Thoracic aorta (tissue), 2 donors: ENCODE results near the gene TRIM37. TPM values are rescaled to one million over a fixed set of nuclear protein-coding genes. Genes with fewer than 3 reads are reported as not detected.
"Not testable (repeated sequence)": the region's sequence is repeated elsewhere in the genome, so short reads cannot be mapped to it uniquely, and the experiment has no call there.

Source experiments
- ATAC-seq: fragments of 150-250 bp; one replicate; pipeline ENCODE4 v1.8.0; 2017; ENCODE audit warnings: low read depth; ENCODE audit not compliant: insufficient number of reproducible peaks, low FRiP score
- DNase-seq: peaks from one replicate; pipeline ENCODE4 v3.0.0-alpha.2; 2020; ENCODE audit warnings: low spot score
- H3K27ac ChIP-seq, 2 donors: fragments of 200-600 bp; sonication (generic); 1 replicate in 1 of 2; 2 replicates in 1 of 2; pipeline ENCODE4 v1.5.1; 2016; ENCODE audit warnings: mild to moderate bottlenecking in 2 of 2, moderate library complexity in 2 of 2
- H3K27me3 ChIP-seq: fragments of 200-600 bp; sonication (generic); replicated peaks from 2 replicates; pipeline ENCODE4 v1.6.0; 2016; ENCODE audit warnings: mild to moderate bottlenecking; ENCODE audit not compliant: insufficient read depth
- H3K36me3 ChIP-seq: fragments of 200-600 bp; sonication (generic); one replicate; pipeline ENCODE4 v1.5.1; 2016
- H3K4me1 ChIP-seq, 2 donors: fragments of 200-600 bp; sonication (generic); 1 replicate in 1 of 2; 2 replicates in 1 of 2; pipeline versions ENCODE4 v1.5.1 to v1.6.0; 2016; ENCODE audit warnings: low read depth in 2 of 2, mild to moderate bottlenecking in 1 of 2; ENCODE audit not compliant: control insufficient read depth in 1 of 2
- H3K4me3 ChIP-seq: fragments of 200-600 bp; sonication (generic); 2 replicates; pipeline ENCODE4 v1.5.1; 2016; ENCODE audit warnings: mild to moderate bottlenecking
- H3K9me3 ChIP-seq: fragments of 200-600 bp; sonication (generic); 2 replicates; pipeline ENCODE4 v1.5.1; 2016
- total RNA-seq, 2 donors: library from RNA; depleted of rRNA; stranded (reverse); fragments of >200 nt; gene quantifications; one replicate each; pipeline versions ENCODE4 v1.1.0 to v1.2.3, GENCODE V29; 2016
- TF ChIP-seq, protein P1 (sequence below): fragments of 200-600 bp; sonication (generic); IDR thresholded peaks from one replicate; pipeline ENCODE4 v1.5.1; 2019; ENCODE audit warnings: antibody characterized with exemption

Gene TRIM37
- total RNA-seq, 2 donors from 2014 or later, result 17.9 to 26.5 TPM

DNA sequence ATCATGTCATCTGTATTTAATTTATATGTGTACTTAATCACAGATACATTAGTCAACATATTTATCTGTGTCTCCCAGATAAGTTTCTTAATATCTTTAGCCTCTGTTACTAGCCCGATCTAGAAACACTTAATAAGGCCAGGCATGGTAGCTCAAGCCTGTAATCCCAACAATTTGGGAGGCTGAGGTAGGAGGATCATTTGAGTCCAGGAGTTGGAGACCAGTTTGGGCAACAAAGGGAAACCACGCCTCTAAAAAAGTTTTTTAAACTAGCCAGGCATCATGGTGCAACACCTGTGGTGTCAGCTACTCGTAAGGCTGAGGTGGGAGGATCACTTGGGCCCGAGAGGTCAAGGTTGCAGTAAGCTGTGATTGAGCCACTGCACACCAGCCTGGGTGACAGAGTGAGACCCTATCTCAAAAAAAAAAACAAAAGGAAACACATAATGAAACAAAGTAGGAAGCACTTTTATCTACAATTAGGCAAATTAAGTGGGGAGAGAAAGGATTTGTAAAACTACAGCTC, 39.0 kb upstream of the TRIM37 start:
- Histone ChIP-seq H3K4me1 (no peaks in the 10 kb centered on the region), H3K4me3 (no peak overlapping the region), H3K27me3 (no peaks in the 10 kb centered on the region), H3K27ac (no peak overlapping the region), H3K36me3 (no peaks in the 10 kb centered on the region), H3K9me3 (no peaks in the 10 kb centered on the region)
- TF ChIP-seq, protein P1, sequence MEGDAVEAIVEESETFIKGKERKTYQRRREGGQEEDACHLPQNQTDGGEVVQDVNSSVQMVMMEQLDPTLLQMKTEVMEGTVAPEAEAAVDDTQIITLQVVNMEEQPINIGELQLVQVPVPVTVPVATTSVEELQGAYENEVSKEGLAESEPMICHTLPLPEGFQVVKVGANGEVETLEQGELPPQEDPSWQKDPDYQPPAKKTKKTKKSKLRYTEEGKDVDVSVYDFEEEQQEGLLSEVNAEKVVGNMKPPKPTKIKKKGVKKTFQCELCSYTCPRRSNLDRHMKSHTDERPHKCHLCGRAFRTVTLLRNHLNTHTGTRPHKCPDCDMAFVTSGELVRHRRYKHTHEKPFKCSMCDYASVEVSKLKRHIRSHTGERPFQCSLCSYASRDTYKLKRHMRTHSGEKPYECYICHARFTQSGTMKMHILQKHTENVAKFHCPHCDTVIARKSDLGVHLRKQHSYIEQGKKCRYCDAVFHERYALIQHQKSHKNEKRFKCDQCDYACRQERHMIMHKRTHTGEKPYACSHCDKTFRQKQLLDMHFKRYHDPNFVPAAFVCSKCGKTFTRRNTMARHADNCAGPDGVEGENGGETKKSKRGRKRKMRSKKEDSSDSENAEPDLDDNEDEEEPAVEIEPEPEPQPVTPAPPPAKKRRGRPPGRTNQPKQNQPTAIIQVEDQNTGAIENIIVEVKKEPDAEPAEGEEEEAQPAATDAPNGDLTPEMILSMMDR, result no peak
- DNase-seq (no peak), ATAC-seq (no peak)

DNA sequence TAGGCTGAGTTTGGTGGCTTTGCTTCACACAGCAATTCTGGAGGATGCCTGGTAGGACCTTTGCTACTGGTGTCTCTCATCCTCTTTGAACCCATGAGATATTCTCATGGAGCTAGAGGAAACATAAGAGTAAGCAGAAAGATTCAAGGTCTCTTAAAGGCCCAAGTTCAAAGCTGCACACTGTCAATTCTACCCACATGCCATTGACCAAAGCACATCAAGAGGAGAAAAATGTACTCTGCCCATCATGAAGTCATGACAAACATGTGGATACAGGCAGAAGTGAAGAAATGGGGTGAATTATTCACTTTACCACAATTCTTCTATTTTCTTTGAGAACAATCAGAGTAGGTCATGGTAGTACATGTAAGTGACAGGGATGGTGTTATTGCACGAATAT, 35.2 kb upstream of the TRIM37 start:
- Histone ChIP-seq H3K4me3 (no peak overlapping the region), H3K36me3 (no peaks in the 10 kb centered on the region), H3K9me3 (no peaks in the 10 kb centered on the region), H3K27ac (no peak overlapping the region), H3K27me3 (no peaks in the 10 kb centered on the region), H3K4me1 (no peaks in the 10 kb centered on the region)
- ATAC-seq, result no peak
- TF ChIP-seq, protein P1, result no peak
- DNase-seq, result no peak

DNA sequence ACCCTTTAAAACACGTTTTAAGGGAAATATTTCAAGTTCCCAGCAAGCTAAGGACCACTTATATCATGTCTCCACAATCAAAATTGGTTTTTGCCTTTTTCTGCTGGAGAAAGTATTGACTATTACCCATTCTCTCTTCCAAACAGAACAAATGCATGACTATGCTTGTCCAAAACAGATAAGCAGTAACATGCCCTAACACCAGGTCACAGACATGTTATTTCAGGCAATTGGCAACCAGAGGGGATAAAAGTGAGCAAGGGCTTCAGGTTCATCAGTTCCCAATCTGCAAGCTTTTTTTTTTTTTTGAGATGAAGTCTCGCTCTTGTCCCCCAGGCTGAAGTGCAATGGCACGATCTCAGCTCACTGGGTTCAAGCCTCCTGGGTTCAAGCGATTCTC, 33.3 kb upstream of the TRIM37 start:
- TF ChIP-seq, protein P1, result no peak
- DNase-seq (no peak), ATAC-seq (no peak)
- Histone ChIP-seq H3K27ac (no peak overlapping the region), H3K27me3 (no peaks in the 10 kb centered on the region), H3K36me3 (no peaks in the 10 kb centered on the region), H3K9me3 (no peaks in the 10 kb centered on the region), H3K4me3 (no peak overlapping the region), H3K4me1 (no peaks in the 10 kb centered on the region)

DNA sequence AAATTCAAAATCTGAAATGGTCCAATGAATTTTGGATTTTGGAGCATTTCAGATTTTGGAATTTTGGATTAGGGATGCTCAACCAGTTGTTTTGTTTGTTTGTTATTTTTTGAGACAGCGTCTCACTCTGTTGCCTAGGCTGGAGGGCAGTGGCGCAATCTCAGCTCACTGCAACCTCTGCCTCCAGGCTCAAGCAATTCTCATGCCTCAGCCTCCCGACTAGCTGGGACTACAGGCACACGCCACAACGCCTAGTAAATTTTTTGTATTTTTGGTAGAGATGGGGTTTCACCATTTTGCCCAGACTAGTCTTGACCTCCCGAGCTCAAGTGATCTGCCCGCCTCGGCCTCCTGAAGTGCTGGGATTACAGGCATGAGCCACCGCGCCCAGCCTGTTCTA, 31.7 kb upstream of the TRIM37 start:
- H3K4me3 ChIP-seq, H3K27ac ChIP-seq, DNase-seq, H3K4me1 ChIP-seq, H3K27me3 ChIP-seq, ATAC-seq, H3K9me3 ChIP-seq, H3K36me3 ChIP-seq: not testable (repeated sequence)

DNA sequence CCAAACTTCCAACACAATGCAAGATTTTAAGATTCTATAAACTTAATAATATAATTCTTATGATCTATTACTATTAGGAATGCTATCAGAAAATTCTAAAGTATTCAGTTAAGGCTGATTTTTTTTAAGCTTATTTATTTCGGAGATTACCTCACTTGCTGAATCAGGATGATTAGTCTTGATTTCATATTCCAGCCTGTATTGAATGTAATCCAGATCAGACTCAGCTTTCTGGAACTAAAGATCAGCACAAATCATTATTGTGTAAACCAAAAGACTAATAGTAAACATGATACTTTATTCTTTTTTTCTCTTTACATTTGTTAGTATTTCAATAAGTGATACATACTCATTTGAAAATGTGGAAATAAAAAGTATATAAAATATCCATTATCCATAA, 24.5 kb upstream of the TRIM37 start:
- no peak overlapping the region for H3K4me3 ChIP-seq
- DNase-seq (no peak), ATAC-seq (no peak)
- H3K27ac ChIP-seq, result no peak overlapping the region
- no peaks in the 10 kb centered on the region for H3K4me1 ChIP-seq
- TF ChIP-seq, protein P1, result no peak
- no peaks in the 10 kb centered on the region for H3K36me3 ChIP-seq
- H3K9me3 ChIP-seq, result no peaks in the 10 kb centered on the region
- H3K27me3 ChIP-seq, result no peaks in the 10 kb centered on the region

DNA sequence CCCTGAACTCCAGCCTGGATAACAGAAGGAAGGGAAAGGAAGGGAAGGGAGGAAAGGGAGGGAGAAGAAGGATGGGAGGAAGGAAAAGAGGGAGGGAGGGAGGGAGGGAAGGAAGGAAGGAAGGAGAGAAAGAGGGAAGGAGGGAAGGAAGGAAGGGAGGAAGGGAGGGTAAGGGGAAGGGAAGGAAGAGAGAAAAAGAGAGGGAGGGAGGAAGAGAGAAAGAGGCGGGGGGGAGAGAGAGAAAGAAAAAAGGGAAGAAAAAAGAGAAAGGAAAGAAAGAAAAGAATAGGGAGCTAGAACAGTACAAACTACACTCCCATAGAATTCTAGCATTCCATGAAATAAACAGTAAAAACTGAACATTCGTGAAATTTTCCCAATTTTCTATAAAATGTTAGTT, 23.1 kb upstream of the TRIM37 start:
- no peak for ATAC-seq
- Histone ChIP-seq H3K9me3 (no peaks in the 10 kb centered on the region), H3K27me3 (no peaks in the 10 kb centered on the region), H3K36me3 (no peaks in the 10 kb centered on the region), H3K4me3 (no peak overlapping the region), H3K4me1 (no peaks in the 10 kb centered on the region), H3K27ac (no peak overlapping the region)
- DNase-seq, result no peak
- TF ChIP-seq, protein P1, result no peak
